Right atrium auricular region (tissue), 2 donors: Measurements from ENCODE around the gene PRSS50. TPM values are rescaled to one million over a fixed set of nuclear protein-coding genes. Genes with fewer than 3 reads are reported as not detected.
"Not testable (repeated sequence)": the region's sequence is repeated elsewhere in the genome, so short reads cannot be mapped to it uniquely, and the experiment has no call there.

Experiments used
- DNase-seq: peaks from one replicate; pipeline ENCODE4 v3.0.0-alpha.2; 2019; ENCODE audit warnings: low spot score
- H3K27ac ChIP-seq, 2 donors: fragments of 200-600 bp; sonication (generic); 1 replicate in 1 of 2; 2 replicates in 1 of 2; pipeline ENCODE4 v1.5.1; 2016 to 2019
- H3K27me3 ChIP-seq, 2 donors: fragments of 200-600 bp; sonication (generic); one replicate each; pipeline versions ENCODE4 v1.5.1 to v1.6.0; 2017 to 2019
- H3K36me3 ChIP-seq: fragments of 200-600 bp; sonication (generic); one replicate; pipeline ENCODE4 v1.5.1; 2016
- H3K4me1 ChIP-seq, 2 donors: fragments of 200-600 bp; sonication (generic); one replicate each; pipeline versions ENCODE4 v1.5.1 to v1.6.0; 2017 to 2019
- H3K4me3 ChIP-seq, 2 donors: fragments of 200-600 bp; sonication (generic); 1 replicate in 1 of 2; 2 replicates in 1 of 2; pipeline ENCODE4 v1.5.1; 2017 to 2019; ENCODE audit warnings: mild to moderate bottlenecking in 1 of 2, moderate library complexity in 1 of 2
- H3K9me3 ChIP-seq, 2 donors: fragments of 200-600 bp; sonication (generic); one replicate each; pipeline ENCODE4 v1.5.1; 2019
- total RNA-seq, 2 donors: library from RNA; depleted of rRNA; stranded (reverse); fragments of >200 nt; gene quantifications; one replicate each; pipeline ENCODE4 v1.1.0, GENCODE V29; 2016
- TF ChIP-seq, protein P1 (sequence below), 2 donors: fragments of 200-600 bp; sonication (generic); IDR thresholded peaks; one replicate each; pipeline ENCODE4 v1.5.1; 2019; ENCODE audit warnings: antibody characterized with exemption in 2 of 2

Gene PRSS50
- total RNA-seq, 2 donors from 2014 or later: 0.12 TPM; not detected in 1

DNA sequence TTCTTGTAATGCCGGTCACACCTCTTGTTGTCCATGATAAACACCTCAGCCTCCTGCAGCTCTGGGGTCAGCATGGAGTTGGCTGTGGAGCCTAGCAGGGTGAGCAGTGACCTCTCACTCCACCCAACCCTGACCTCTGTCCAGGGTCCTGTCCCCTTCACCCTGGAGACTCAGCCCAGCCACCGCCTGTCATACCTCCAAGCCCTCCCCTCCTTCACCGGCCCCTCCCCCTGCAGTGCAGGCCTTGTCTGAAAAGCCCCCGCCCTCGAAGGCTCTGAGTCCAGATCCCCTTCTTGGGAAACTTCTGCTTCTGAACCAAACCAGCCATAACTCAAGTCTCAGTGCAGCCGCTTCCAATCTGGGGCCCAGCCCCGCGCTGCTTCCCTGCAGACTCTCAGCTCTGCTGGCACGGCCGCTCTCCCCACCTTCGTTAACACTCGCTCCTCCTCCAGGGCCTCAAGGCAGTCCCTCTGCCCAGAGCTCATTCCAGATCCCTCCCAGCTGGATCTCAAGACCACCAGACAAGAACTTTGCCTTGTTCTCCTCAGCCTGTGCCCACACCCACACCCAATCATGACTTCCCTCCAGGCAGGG, 25.4 kb upstream of the PRSS50 start:
- Histone ChIP-seq H3K36me3 (no peaks in the 10 kb centered on the region), H3K27ac (no peak overlapping the region), H3K27me3 (no peaks in the 10 kb centered on the region), H3K4me3 (no peak overlapping the region), H3K9me3 (no peaks in the 10 kb centered on the region), H3K4me1 (no peaks in the 10 kb centered on the region)
- no peak for DNase-seq
- TF ChIP-seq, protein P1, sequence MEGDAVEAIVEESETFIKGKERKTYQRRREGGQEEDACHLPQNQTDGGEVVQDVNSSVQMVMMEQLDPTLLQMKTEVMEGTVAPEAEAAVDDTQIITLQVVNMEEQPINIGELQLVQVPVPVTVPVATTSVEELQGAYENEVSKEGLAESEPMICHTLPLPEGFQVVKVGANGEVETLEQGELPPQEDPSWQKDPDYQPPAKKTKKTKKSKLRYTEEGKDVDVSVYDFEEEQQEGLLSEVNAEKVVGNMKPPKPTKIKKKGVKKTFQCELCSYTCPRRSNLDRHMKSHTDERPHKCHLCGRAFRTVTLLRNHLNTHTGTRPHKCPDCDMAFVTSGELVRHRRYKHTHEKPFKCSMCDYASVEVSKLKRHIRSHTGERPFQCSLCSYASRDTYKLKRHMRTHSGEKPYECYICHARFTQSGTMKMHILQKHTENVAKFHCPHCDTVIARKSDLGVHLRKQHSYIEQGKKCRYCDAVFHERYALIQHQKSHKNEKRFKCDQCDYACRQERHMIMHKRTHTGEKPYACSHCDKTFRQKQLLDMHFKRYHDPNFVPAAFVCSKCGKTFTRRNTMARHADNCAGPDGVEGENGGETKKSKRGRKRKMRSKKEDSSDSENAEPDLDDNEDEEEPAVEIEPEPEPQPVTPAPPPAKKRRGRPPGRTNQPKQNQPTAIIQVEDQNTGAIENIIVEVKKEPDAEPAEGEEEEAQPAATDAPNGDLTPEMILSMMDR (IDR thresholded peaks at IDR 0.05): no peak

DNA sequence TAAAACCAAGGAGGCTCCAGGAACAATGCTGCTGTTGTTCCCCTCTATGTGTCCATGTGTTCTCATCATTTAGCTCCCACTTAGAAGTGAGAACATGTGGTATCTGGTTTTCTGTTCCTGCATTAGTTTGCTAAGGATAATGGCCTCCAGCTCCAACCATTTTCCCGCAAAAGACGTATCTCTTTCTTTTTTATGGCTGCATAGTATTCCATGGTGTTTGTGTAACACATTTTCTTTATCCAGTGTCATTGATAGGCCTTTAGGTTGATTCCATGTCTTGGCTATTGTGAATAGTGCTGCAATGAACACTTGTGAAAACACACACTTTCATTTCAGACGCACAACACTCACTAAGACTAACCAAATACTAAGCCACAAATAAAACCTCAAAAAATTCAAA, 21.9 kb upstream of the PRSS50 start:
- H3K36me3 ChIP-seq, DNase-seq, H3K4me1 ChIP-seq, H3K27ac ChIP-seq, H3K27me3 ChIP-seq, H3K9me3 ChIP-seq, H3K4me3 ChIP-seq: not testable (repeated sequence)

DNA sequence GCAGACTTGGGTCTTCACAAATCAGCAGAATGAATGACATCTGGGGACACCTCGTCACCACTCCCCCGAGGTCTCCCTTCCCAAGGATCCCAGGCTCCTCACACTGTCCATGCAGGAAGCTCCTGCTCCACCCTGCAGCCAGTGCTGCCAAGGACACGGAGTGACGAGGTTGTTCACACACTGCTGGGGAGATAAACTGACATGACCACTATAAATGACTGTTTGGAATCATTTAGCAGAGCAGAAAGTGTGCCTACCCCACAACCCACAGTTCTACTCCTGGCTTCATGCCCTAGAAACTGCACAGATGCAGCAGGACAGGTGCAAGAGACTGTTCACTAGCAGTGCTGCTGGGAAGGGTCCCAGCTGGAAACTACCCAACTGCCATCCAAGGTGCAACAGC, 19.7 kb upstream of the PRSS50 start:
- TF ChIP-seq, protein P1 (IDR thresholded peaks at IDR 0.05): no peak
- DNase-seq: no peak
- Histone ChIP-seq H3K9me3 (no peaks in the 10 kb centered on the region), H3K4me1 (no peaks in the 10 kb centered on the region), H3K27ac (no peak overlapping the region), H3K36me3 (no peaks in the 10 kb centered on the region), H3K4me3 (no peak overlapping the region), H3K27me3 (no peaks in the 10 kb centered on the region)

DNA sequence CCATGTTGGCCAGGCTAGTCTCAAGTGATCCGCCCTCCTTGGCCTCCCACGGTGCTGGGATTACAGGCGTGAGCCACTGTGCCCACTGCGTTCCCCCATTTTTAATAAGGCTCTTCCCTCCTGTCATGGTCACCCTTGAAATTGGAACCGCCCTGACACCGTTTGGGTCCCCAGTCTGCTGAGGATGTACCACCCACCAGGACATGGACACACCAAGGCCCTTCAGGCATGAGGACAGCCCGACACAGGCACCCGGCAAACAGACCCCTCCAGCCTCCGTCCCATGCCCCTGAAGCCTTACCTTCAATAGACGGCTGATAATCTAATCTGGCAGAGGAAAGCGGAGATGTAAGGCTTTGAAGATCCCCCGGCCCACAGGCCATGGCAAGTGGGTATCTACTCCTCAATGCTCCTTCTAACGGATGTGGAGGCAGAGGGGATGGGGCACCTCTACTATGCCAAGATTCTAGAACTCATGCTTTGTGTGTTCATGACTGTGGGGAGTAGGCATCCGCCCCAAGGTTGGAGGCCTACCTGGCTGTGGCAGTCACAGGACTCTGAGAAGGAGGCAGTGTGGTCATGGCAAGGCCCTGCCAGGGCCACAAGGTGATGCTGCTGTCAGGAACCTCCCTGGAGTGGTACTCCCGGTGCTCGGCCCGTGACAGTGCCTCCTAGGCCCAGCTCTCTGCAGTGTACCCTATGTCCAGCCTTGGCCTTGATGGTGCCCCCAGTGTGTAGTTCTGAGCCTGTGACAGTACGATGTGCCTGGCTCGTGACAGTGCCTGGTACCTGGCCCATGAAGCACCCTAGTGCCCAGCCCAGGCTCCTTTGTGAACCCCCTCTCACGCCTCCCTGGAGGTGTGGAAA, 18.6 kb upstream of the PRSS50 start:
- no peaks in the 10 kb centered on the region for H3K36me3 ChIP-seq
- no peak overlapping the region for H3K4me3 ChIP-seq
- TF ChIP-seq, protein P1 (IDR thresholded peaks at IDR 0.05): no peak

GRCh38 chr3:46734773-46735172, 17.1 kb upstream of the PRSS50 start:
- TF ChIP-seq, protein P1 (IDR thresholded peaks at IDR 0.05): no peak
- peak; percentile 28 for DNase-seq
- no peaks in the 10 kb centered on the region for H3K27me3 ChIP-seq

More for the DNA sequence above, 18.6 kb upstream of the PRSS50 start:
- H3K4me1 ChIP-seq: no peaks in the 10 kb centered on the region
- no peak for DNase-seq
- no peaks in the 10 kb centered on the region for H3K27me3 ChIP-seq
- no peak overlapping the region for H3K27ac ChIP-seq
- no peaks in the 10 kb centered on the region for H3K9me3 ChIP-seq

DNA sequence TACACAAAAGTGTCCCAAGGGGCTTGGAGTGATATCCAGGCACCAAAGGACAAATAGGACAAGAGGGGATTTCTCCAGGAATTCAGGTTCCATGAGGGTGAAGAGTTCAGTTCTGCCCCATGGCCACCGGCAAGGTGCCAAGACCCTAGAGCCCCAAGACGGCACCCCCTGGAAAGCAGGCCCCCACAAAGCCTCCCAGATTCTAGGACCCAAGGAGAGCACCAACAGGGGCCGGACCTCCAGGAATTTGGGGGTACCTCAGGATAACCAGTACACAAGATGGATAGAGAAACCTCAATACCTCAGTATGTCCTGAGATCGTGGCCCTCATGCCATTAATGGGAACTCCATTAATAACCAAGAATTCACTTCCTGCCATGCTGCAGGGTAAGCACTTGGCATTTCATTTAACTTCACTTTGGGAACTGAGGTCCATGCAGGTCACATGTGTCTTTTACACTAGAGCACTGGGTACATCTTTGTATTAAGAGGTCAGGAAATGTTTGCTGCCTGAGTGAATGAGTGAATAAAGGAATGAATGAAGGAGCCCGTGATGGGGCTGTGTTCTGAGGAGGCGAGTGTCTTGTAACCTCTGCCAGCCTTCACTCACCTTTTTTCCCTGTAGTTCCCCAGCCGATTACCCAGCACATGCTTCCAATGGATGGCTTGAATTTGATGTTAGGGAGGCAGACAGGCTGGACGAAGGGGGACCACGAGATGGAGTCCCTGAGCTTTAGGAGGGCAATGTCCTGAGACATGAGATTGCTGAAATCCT, 15.5 kb upstream of the PRSS50 start:
- Histone ChIP-seq H3K27me3 (no peaks in the 10 kb centered on the region), H3K27ac (no peak overlapping the region), H3K36me3 (no peaks in the 10 kb centered on the region), H3K4me3 (no peak overlapping the region), H3K9me3 (no peaks in the 10 kb centered on the region), H3K4me1 (no peaks in the 10 kb centered on the region)
- TF ChIP-seq, protein P1 (IDR thresholded peaks at IDR 0.05): no peak
- peak; percentile 18 for DNase-seq

More at GRCh38 chr3:46734773-46735172, 17.1 kb upstream of the PRSS50 start:
- H3K9me3 ChIP-seq: no peaks in the 10 kb centered on the region
- H3K36me3 ChIP-seq: no peaks in the 10 kb centered on the region
- no peaks in the 10 kb centered on the region for H3K4me1 ChIP-seq
- no peak overlapping the region for H3K4me3 ChIP-seq
- no peak overlapping the region for H3K27ac ChIP-seq
